ENCODE results near the gene CTTNBP2NL.
"Not testable (repeated sequence)": the region's sequence is repeated elsewhere in the genome, so short reads cannot be mapped to it uniquely, and the experiment has no call there.

The CTTNBP2NL gene

DNA sequence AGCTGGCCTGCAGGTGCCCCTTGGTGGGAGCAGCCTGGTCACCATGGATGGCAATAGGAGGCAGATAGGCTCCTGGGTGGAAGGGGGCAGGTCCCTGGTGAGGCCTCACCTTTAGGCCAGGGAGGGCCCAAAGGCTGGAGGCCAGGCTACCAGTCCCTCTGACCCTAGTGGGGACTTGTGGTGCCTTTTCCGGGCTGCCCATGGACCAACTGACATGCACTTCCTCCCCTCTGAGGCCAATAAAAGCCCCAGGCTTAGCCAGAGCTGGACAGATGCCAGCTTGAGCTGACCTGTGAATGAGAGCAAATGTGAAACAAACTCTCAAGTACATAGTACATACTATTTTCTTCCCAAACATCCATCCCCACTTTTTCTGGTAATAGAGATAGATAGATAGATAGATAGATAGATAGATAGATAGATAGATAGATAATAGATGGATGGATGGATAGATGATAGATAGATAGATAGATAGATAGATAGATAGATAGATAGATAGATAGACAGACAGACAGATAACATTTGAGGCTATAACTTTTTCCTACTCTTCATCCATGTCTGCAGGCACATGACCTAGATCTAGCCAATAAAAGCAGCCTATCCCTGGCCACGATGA, 9.2 kb upstream of the CTTNBP2NL start:
- DNase-seq (ENCODE audit: low read depth) = no peak

DNA sequence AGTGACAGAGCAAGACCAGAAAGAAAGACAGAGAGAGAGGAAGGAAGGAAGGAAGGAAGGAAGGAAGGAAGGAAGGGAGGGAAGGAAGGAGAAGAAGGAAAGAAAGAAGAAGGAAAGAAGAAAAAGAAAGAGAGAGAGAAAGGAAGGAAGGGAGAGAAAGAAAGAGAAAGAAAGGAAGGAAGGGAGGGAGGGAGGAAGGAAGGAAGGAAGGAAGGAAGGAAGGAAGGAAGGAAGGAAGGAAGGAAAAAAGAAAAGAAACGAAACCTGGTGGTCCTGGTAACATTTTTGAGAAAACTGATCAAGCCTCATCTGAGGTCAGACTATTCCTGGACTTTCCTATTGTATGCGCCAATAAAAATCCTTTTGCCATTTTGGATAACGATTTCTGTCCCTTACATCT, 8.2 kb upstream of the CTTNBP2NL start:
- DNase-seq (ENCODE audit: low read depth) = no peak

DNA sequence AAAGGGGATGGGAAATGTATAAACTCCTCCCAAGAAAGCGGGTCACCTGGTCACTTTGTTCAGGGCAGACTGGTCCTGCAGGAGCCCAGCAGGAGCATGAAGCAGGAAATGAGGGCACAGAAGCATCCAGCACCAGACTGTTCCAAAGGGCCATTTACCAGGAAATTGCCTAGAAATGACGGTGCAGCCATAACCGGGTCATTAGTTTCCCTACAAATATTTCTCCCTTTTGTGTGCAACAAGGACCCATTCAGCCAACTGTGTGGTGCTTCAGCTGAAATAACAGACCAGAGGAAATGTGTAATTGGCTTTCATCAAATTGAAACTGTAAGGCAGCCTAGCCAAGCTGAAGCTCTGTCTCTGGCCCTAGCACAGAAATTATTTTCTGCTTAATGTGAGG, 7.6 kb upstream of the CTTNBP2NL start:
- no peak for DNase-seq (ENCODE audit: low read depth)

DNA sequence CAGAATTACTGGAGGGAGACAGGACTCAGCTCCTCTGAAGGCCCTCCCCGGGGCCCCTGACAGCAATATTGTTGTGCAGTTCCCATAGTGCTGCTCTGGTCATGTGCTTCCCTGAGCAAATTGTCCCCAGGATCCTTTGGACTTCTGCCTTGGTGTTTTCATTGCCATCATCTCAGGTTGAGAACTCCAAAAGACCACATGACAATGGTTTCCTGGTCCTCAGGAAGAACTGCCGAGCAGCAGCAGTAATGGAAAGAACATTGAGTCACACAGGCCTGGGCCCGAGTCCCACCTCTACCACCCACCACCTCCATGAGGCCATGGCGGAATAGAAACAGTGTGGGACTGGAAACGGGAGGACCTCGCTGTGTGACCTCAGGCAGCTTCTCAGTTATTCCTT, 6.3 kb upstream of the CTTNBP2NL start:
- DNase-seq (ENCODE audit: low read depth) = no peak

DNA sequence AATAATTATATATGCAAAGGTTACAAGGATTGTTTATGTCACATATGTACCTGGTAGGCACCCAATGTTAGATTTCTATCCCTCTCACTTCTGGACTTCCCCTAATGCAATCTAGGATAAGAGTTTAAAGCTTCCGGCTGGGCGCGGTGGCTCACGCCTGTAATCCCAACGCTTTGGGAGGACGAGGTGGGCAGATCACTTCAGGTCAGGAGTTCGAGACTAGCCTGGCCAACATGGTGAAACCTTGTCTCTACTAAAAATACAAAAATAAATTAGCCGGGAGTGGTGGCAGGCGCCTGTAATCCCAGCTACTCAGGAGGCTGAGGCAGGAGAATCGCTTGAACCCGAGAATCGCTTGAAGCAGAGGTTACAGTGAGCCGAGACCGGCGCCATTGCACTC, 5.7 kb upstream of the CTTNBP2NL start:
- DNase-seq (ENCODE audit: low read depth) = not testable (repeated sequence)

DNA sequence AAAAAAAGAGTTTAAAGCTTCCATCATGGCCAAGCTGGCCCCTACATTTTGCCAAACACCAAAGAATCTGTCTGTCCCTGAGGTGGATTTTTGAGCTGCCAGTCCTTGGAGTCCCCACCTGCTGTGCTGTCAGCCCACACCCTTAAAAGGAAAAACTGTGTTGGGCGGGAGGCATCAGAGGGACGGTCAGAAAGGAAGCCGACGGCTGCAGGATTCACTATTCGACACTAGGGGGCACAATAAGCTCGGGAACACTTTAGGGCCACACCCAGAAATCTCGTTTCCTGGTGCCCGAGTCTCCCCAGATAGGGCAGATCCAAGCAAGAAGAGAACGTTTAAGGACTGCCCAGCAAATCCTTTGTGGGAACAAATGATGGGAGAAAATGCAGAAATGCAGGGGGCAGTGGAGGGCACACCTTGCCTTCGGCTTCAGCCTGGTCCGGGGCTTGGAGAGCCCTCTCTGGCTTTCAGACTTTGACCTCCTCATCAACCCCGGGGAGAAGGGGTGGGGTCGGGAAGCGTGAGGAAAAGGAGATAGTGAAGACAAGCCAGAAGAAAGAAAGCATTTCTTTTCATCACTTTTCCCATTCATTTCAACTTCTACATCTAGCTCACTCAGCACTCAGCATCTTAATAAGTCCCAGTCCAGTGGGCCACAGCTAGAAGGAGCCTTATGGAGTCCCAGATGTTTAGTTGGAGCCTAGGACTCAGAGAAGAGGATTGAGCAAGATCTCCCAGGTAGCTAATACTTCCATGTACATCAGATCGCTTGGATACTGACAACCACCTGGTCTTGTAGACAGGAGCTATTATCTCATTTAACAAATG, 5.0 kb upstream of the CTTNBP2NL start:
- peak; percentile 63 for DNase-seq (ENCODE audit: low read depth)

DNA sequence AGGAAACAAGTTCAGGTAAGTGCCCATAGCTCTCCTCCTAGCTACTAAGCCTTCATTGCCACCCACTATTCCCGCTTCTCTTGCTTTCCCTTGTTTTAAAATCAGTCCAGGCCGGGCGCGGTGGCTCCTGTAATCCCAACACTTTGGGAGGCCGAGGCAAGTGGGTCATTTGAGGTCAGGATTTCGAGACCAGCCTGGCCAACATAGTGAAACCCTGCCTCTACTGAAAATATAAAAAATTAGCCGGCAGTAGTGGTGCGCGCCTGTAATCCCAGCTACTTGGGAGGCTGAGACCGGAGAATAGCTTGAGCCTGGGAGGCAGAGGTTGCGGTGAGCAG, 4.4 kb upstream of the CTTNBP2NL start:
- DNase-seq (ENCODE audit: low read depth) = no peak

DNA sequence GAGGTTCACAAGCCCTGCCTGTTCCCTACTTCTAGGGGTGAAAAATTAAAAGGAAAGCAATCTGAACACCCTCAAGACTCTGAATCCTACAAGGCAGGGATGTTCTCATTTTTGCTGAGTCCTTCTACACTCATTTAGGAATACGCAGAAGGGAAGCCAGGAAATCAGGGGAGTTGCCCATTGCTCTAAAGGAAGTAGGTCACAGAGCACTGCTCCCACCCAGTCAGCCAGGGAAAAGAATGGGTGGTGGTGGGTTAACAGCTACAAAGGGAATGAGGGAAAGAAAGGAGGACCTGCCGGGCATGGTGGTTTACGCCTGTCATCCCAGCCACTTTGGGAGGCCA, 2.4 kb upstream of the CTTNBP2NL start:
- DNase-seq (ENCODE audit: low read depth) = no peak

DNA sequence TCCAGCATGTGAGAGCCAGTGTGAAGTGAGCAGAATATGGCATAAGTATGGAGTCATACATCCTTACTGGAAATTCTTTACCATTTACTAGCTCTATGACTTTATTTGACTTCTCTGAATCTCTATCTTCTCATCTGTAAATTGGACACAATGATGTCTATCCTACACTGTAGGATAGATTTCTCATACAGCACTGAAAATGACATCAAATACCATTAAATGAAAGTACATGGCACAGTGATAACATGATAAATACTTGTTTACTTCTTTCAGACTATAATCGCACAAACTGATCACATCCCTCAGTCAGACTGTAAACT, 1.3 kb upstream of the CTTNBP2NL start:
- no peak for DNase-seq (ENCODE audit: low read depth)

DNA sequence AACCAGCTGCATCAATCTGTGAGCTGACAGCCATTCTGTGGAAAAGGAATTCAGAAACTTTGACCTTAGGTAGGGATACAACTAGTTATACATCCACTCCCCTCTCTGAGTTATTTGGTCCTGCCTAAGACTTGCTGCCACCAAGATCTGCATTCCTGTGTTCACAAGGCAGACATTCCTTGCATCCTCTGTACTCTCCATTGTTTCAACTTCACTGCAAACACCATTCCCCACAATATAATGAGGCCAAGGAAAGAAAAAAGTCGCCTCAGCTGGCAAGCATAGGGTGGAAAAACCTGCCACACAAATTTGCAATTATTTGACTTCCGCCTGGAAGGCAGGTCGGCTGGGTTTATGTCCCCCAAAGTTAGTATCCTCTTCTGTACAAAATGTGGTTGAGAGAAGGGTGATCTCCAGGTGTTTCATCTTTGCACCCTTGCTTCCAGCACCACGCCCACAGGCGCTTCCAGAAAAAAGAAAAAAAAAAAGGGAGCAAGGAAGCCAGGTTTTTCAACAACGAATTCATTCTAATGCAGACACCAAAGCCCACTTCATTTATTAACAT, 676 bp upstream of the CTTNBP2NL start:
- DNase-seq (ENCODE audit: low read depth) = no peak

DNA sequence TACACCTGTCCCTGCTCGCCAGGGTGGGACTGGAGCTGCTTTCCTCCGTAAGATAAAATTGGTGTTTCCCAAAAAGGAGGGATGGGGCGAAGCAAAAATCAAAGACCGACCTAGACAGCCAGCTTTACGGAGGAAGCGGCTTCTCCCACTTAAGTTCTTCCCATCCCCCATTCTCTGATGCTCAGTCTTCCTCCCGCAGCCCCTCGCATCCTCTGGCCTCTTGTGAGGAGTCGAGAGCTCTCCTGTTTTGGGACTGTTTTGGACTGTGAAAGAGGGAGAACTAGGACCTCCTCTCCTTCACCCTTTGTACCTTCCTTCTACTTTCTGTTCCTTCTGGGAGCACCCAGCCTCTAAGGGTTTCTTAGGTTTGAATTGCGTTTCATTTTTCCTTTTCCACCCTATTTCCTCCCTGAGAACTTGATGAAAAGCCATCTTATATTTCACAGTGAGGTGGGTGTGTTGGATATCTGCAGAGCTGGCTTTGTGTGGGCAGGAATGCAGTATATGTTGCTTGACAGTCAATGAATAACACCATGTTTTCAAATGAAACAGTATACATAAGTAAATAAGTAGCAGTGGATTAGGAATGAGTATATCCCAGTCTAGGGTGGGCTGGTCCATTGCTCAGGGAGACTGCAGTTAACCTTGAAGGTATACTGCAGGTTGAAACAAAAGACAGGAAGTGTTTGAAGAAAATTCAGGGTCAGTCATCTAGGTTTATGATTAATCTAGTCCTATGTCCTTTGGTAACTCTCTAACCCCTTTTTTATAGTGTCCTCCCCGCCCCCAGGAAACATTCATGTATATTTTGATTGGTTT, 848 bp downstream of the CTTNBP2NL start:
- no peak for DNase-seq (ENCODE audit: low read depth)

DNA sequence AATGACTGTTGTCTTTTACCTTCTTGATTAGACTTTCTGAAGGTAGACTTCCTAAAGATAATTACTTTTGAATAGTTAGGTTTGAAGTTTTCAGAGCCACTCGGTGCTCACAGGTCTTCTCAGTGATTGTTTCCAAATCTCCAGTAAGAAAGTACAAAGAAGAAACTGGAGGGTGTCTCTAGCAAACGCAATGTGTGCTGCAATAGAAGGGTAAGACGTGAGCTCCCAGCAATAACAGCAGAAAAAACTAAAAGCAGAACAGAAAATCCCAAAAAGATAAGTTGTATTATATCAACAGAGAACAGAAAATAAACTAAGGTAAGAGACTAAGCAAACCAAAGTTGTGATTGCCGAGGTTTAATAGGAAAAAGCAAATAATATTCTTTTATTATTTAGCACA, 1.8 kb downstream of the CTTNBP2NL start:
- DNase-seq (ENCODE audit: low read depth) = no peak

DNA sequence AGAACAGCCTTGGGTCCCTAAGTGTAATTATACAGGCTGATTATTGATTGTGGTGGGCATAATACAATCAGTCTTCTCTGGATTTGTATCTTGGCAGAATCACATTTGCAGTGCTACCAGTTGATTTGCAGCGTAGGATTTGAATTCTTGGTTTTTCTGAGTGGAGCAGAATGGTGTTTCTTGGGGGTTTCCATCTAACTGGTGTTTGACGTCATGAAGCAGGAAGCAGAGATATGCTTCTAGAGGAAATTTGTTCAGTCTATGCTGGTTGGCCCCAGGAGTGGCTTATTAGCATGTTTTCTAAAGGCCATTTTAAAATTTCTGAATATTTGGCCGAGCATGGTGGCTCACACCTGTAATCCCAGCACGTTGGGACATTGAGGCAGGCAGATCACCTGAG, 3.4 kb downstream of the CTTNBP2NL start:
- DNase-seq (ENCODE audit: low read depth) = no peak

DNA sequence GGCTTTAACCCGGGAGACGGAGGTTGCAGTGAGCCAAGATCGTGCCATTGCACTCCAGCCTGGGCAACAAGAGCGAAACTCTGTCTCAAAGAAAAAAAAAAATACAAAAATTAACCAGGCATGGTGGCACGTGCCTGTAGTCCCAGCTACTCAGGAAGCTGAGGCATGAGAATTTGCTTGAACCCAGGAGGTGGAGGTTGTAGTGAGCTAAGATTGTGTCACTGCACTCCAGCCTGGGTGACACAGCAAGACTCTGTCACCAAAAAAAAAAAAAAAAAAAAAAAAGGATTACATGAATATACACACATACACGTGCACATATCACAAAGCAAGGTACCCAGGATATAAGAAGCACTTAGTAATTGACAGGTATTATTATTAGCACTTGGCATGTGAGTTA, 4.7 kb downstream of the CTTNBP2NL start:
- not testable (repeated sequence) for DNase-seq (ENCODE audit: low read depth)

DNA sequence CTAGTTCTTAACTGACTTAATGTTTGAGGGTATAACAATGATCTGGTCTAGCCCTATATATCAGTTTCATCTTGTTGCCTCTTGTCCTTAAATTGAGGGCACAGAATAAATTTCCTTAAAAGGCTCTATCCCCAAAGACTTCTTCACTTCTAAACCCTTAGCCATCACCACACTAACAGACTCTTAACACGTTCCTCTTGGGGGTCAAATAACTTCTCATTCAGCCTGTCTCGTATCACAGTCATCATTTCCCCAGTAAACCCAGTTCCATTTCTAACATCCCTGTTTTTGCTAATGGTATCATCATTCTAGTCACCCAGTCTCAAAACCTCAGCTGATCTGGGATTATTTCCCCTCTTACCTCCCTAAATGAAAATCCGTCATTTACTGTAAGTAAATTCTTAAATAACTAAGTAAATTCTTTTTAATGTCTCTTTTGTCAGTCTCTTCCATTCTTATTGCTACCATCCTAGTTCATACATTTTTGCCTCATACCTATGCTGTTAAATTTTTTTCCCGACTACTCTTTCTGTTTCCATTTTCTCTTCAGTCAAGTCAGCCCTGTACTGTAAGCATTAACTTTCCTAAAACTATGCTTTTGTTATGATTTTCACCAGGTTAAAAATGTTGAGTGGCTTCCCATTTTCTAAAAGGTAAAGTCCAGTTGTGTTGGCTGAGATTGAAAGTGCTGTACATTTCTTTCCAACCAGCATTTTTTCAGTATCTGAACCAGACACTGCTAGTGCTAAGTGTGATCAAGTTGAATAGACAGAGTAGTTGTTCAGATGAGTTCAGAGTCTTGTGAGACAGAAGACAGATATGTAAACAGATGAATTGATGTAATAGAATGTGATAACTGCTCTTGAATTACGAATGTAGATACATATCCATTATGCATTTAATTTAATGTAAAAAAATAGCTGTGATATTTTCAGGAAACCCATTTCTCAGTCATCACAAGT, 6.9 kb downstream of the CTTNBP2NL start:
- DNase-seq (ENCODE audit: low read depth) = no peak

DNA sequence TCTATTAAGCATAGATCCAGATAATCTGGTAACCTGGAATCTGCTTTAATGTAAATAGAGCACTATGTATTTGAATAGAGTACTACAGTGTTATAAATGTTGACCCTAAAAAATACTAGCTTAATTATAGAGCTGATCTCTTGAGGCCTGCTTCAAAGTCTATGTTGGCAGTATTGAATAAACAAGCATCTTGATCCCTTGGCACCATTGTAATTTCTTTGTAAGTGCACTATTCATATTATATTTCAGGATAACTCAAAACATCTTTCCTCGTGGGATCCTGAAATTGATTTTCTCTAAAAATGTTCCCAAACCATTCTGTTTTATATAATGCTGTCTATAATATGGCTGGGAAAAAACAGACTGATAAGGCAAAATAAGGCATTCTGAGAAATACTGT, 10.8 kb downstream of the CTTNBP2NL start:
- DNase-seq (ENCODE audit: low read depth) = no peak

DNA sequence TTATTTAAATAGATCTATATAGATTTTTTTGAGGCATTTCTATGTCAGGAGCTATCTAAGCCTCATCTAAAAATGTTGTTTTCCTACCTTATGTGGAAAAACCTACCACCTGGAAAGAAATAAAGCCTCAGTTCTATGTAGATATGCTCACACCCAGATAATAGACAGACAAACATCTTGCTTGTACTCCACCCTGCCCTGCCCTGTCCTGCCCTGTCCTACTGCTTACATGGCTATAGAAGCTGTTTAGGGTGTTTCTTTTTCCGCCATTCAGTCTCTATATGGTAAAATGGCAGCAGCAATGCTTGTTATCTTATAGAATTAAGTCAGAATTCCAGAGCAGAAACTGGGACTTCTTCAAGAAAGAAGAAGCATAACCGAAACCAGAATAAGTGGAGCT, 13.4 kb downstream of the CTTNBP2NL start:
- no peak for DNase-seq (ENCODE audit: low read depth)

DNA sequence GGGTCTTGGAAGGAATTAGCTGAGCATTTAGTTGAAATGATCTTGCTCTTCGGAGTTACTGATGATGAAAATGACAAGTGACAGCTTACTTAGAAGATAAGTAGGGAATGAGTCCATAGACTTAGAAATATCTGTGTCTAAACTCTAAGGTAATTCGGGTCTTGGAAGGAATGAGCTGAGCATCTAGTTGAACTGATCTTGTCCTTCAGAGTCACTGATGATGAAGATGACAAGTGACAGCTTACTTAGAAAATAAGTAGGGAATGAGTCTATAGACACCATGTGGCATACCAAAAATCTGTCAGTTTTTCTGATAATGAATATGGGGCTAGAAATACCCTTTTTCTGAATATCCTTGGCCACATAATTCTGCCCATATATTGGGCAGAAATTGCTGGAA, 14.7 kb downstream of the CTTNBP2NL start:
- no peak for DNase-seq (ENCODE audit: low read depth)

DNA sequence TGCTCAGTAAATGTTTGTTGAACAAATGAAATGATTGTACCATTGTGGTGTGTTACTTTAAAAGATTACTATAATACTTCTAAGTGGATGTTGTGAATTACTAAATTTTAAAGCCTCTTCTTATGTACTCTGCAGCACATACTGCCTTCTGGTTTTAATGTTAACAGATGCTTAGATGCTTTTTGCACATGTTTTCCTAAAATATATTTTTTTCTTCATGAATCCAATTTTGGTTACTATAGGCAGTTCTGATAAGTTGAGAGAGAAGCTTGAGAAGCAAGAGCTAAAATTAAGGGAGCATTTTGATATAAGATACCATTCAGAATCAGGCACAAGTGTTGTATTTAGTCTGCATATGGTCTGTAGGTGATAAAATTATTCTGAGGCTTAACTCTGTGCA, 21.3 kb downstream of the CTTNBP2NL start:
- no peak for DNase-seq (ENCODE audit: low read depth)

DNA sequence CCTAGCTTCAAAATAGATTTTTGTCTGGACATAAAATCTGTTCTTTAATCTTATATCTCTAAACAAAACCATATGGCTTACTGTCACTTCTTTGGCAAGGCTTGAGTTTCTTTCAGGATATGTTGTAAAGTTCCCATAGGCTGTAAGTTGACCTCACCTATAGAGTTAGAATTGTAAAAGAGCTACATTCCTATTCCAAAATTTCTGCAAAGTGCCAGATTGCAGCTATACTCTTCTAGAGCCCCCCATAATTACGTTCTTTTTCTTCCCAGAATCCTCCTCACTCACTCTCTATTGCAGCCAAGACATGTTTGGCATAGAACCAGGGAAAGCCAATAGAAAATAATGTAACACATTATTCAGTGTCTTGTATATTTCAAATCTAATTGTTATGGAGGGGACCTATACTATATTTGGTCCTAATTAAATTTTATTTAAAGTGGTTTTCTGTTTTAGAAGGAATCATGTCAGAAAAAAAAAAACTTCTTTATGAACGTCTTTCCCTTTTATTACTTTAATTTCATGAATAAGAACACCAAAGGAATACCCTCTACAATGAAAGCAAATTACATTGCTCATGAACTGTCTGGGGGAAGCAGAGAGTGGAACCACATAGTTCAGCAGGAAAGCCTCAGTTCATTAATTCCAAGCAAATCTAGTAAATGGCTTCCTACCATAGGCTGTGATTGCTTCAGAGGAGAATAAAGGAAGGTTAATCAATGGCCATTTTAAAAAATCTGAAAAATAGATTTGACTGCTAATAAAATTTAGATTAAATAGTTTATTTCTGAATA, 22.3 kb downstream of the CTTNBP2NL start:
- DNase-seq (ENCODE audit: low read depth) = no peak

DNA sequence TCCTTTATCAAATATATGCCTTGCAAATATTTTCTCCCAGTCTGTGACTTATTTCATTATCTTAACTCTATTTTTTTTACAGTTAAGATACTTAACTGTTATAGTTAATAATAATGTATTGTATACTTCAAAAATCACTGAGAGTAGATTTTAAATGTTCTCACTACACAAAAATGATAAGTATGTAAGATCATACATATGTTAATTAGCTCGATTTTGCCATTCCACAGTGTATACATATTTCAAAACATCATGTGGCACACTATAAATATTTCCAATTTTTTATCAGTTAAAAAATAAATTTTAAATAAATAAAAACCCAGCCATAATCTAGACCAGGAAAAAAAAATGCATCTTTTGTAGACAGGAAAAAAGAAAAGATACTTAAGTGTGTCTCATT, 27.2 kb downstream of the CTTNBP2NL start:
- no peak for DNase-seq (ENCODE audit: low read depth)
